CD14-positive monocyte (primary cell): Measurements from ENCODE around the gene RAF1. TPM values are rescaled to one million over a fixed set of nuclear protein-coding genes. Genes with fewer than 3 reads are reported as not detected.

Source experiments
- DNase-seq, 3 donors: peaks; one replicate each; pipeline ENCODE4 v3.0.0-alpha.2; 2011 to 2022
- H2AFZ ChIP-seq: 2 replicates; pipeline ENCODE4 v1.6.0; 2012; ENCODE audit warnings: mild to moderate bottlenecking, low read depth, low read length, inconsistent platforms; ENCODE audit not compliant: insufficient read depth, poor library complexity, severe bottlenecking
- H3K27ac ChIP-seq, 2 donors: 1 replicate in 1 of 2; 2 replicates in 1 of 2; pipeline ENCODE4 v1.5.1; 2012 to 2013; ENCODE audit warnings: low read length in 2 of 2, control low read depth in 1 of 2, inconsistent platforms in 1 of 2, low read depth in 1 of 2, mild to moderate bottlenecking in 1 of 2
- H3K27me3 ChIP-seq, 2 donors: one replicate each; pipeline versions ENCODE4 v1.6.0 to v1.6.1; 2011 to 2013; ENCODE audit warnings: low read length in 2 of 2; ENCODE audit not compliant: control insufficient read depth in 2 of 2, insufficient read depth in 2 of 2
- H3K36me3 ChIP-seq, 2 donors: replicated peaks in 1 of 2; 1 replicate in 1 of 2; 2 replicates in 1 of 2; pipeline versions ENCODE4 v1.5.1 to v1.6.1; 2012 to 2013; ENCODE audit warnings: low read length in 2 of 2, control low read depth in 1 of 2, inconsistent platforms in 1 of 2, mild to moderate bottlenecking in 1 of 2; ENCODE audit not compliant: insufficient read depth in 2 of 2, control insufficient read depth in 1 of 2
- H3K4me1 ChIP-seq, 2 donors: 1 replicate in 1 of 2; 2 replicates in 1 of 2; pipeline versions ENCODE4 v1.5.1 to v1.6.1; 2012 to 2013; ENCODE audit warnings: low read length in 2 of 2, control low read depth in 1 of 2, inconsistent platforms in 1 of 2, mild to moderate bottlenecking in 1 of 2, moderate library complexity in 1 of 2; ENCODE audit not compliant: insufficient read depth in 2 of 2, control insufficient read depth in 1 of 2
- H3K4me2 ChIP-seq: replicated peaks from 2 replicates; pipeline ENCODE3; 2012; ENCODE audit warnings: low read length, moderate library complexity, mild to moderate bottlenecking; ENCODE audit not compliant: poor library complexity, severe bottlenecking; ENCODE audit errors: extremely low read depth
- H3K4me3 ChIP-seq, 3 experiments: fragments of 200-600 bp in 1 of 3; sonication (generic) in 1 of 3; replicated peaks in 1 of 3; 1 replicate in 2 of 3; 2 replicates in 1 of 3; pipeline ENCODE4 v1.5.1; 2011 to 2013; ENCODE audit warnings: low read length in 3 of 3, mild to moderate bottlenecking in 3 of 3, control low read depth in 2 of 3, low read depth in 2 of 3, inconsistent platforms in 1 of 3, moderate library complexity in 1 of 3
- H3K79me2 ChIP-seq: 2 replicates; pipeline ENCODE4 v1.6.0; 2012; ENCODE audit warnings: mild to moderate bottlenecking, control low read depth, inconsistent platforms, low read length, moderate library complexity; ENCODE audit not compliant: insufficient read depth
- H3K9ac ChIP-seq: 2 replicates; pipeline ENCODE4 v1.6.0; 2017; ENCODE audit warnings: low read length, mild to moderate bottlenecking; ENCODE audit not compliant: insufficient read depth, poor library complexity, severe bottlenecking
- H3K9me3 ChIP-seq, 2 donors: replicated peaks in 1 of 2; 1 replicate in 1 of 2; 2 replicates in 1 of 2; pipeline versions ENCODE4 v1.5.1 to v1.6.1; 2012 to 2013; ENCODE audit warnings: low read length in 2 of 2, control low read depth in 1 of 2; ENCODE audit not compliant: control insufficient read depth in 1 of 2, insufficient read depth in 1 of 2
- H4K20me1 ChIP-seq: 2 replicates; pipeline ENCODE4 v1.6.0; 2012; ENCODE audit warnings: mild to moderate bottlenecking, low read length, control low read depth, moderate library complexity; ENCODE audit not compliant: insufficient read depth
- H3K27ac Mint-ChIP-seq, 7 donors: one replicate each; pipeline ENCODE4 v1.8.0; 2020; ENCODE audit warnings: mild to moderate bottlenecking in 7 of 7, mixed read lengths in 7 of 7, moderate library complexity in 6 of 7, inconsistent platforms in 2 of 7
- H3K27me3 Mint-ChIP-seq, 3 donors: one replicate each; pipeline ENCODE4 v1.8.0; 2021 to 2022; ENCODE audit warnings: low read depth in 3 of 3, mild to moderate bottlenecking in 3 of 3, mixed read lengths in 3 of 3, moderate library complexity in 3 of 3, inconsistent platforms in 1 of 3
- H3K36me3 Mint-ChIP-seq, 2 donors: one replicate each; pipeline ENCODE4 v1.8.0; 2020; ENCODE audit warnings: mixed read lengths in 2 of 2, inconsistent platforms in 1 of 2, mild to moderate bottlenecking in 1 of 2
- H3K4me1 Mint-ChIP-seq: one replicate; pipeline ENCODE4 v1.8.0; 2020; ENCODE audit warnings: mild to moderate bottlenecking, mixed read lengths
- H3K4me3 Mint-ChIP-seq, 2 donors: one replicate each; pipeline ENCODE4 v1.8.0; 2020; ENCODE audit warnings: mild to moderate bottlenecking in 2 of 2, mixed read lengths in 2 of 2, moderate library complexity in 1 of 2
- H3K9me3 Mint-ChIP-seq, 7 donors: one replicate each; pipeline ENCODE4 v1.8.0; 2020 to 2022; ENCODE audit warnings: mixed read lengths in 7 of 7, mild to moderate bottlenecking in 6 of 7, moderate library complexity in 6 of 7, inconsistent platforms in 2 of 7
- CTCF ChIP-seq: fragments of 200-600 bp; IDR thresholded peaks from one replicate; pipeline ENCODE4 v1.8.0; 2022; ENCODE audit warnings: antibody characterized with exemption, mild to moderate bottlenecking
- WGBS: methylation state at CpG from one replicate; pipeline ENCODE4 v1.1.5; 2013; ENCODE audit warnings: missing lambda C conversion rate; ENCODE audit not compliant: insufficient coverage; 5-methylcytosine and 5-hydroxymethylcytosine counted together
- intact Hi-C, 2 donors: fragments of 100-400 bp; cut with micrococcal nuclease; formaldehyde crosslinking; loops; one replicate each; pipeline versions ENCODE4 v1.15.0 to v1.15.1; 2023
- polyA plus RNA-seq, 3 donors: library from polyadenylated mRNA; depleted of rRNA in 1 of 3; unstranded in 2 of 3; stranded (reverse) in 1 of 3; fragments of 300-500 nt in 2 of 3; fragments of >200 nt in 1 of 3; fragmentation: Illumina TruSeq in 2 of 3; gene quantifications; 1 replicate in 2 of 3; 2 replicates in 1 of 3; pipeline ENCODE4 v1.2.3, GENCODE V29; 2012 to 2021

Gene RAF1
- polyA plus RNA-seq, 3 donors = 73.0 to 181 (median 79.5) TPM

GRCh38 chr3:12611117-12611516 lies 52.8 kb downstream of the RAF1 start:
- H3K27ac Mint-ChIP-seq = no peak overlapping the region
- H3K36me3 ChIP-seq = peaks cover 78 to 96% of the 10 kb centered on the region in 2 donors

GRCh38 chr3:12608376-12608775 lies 55.5 kb downstream of the RAF1 start:
- WGBS = no CpG with 5 or more reads among the region's 1 CpG
- Histone ChIP-seq H4K20me1 (peaks cover 82% of the 10 kb centered on the region), H3K9ac (no peak overlapping the region), H3K4me3 (no peak overlapping the region), H3K4me1 (no peaks in the 10 kb centered on the region), H3K36me3 (peaks cover 83 to 96% of the 10 kb centered on the region in 2 donors), H3K4me2 (no peak overlapping the region), H3K27me3 (no peaks in the 10 kb centered on the region), H3K9me3 (no peaks in the 10 kb centered on the region), H3K27ac (no peak overlapping the region), H2AFZ (no peak overlapping the region), H3K79me2 (peaks cover 46% of the 10 kb centered on the region)
- no peak for DNase-seq
- Mint-ChIP-seq H3K27ac (no peak overlapping the region), H3K4me1 (no peaks in the 10 kb centered on the region), H3K9me3 (peaks cover 0 to 1% (median 0%) of the 10 kb centered on the region in 7 donors), H3K36me3 (peaks cover 66 to 79% of the 10 kb centered on the region in 2 donors), H3K27me3 (no peaks in the 10 kb centered on the region), H3K4me3 (no peak overlapping the region)
- no peak for TF ChIP-seq CTCF
- intact Hi-C loops = no loop called here

More at GRCh38 chr3:12611117-12611516, 52.8 kb downstream of the RAF1 start:
- Histone ChIP-seq H2AFZ (no peak overlapping the region), H3K9ac (no peak overlapping the region), H3K27ac (no peak overlapping the region), H3K4me3 (no peak overlapping the region), H4K20me1 (peaks cover 84% of the 10 kb centered on the region), H3K9me3 (no peaks in the 10 kb centered on the region), H3K4me1 (no peaks in the 10 kb centered on the region), H3K4me2 (no peak overlapping the region), H3K27me3 (no peaks in the 10 kb centered on the region), H3K79me2 (peaks cover 65% of the 10 kb centered on the region)
- H3K9me3 Mint-ChIP-seq = peaks cover 0 to 1% (median 0%) of the 10 kb centered on the region in 7 donors
- no peaks in the 10 kb centered on the region for H3K27me3 Mint-ChIP-seq
- H3K4me1 Mint-ChIP-seq = peaks cover 2% of the 10 kb centered on the region
- intact Hi-C loops = no loop called here
- no peak overlapping the region for H3K4me3 Mint-ChIP-seq
- WGBS = 93% methylated on average over 3 of the region's 5 CpGs
- no peak for DNase-seq
- no peak for TF ChIP-seq CTCF
- H3K36me3 Mint-ChIP-seq = peaks cover 60 to 75% of the 10 kb centered on the region in 2 donors
